ENCODE results near the gene KCTD16. TPM values are rescaled to one million over a fixed set of nuclear protein-coding genes. Genes with fewer than 3 reads are reported as not detected.

Gene KCTD16
- total and polyA plus RNA-seq, 2 donors (not counting 1 experiment from before 2014, with no cell fraction given): not detected

DNA sequence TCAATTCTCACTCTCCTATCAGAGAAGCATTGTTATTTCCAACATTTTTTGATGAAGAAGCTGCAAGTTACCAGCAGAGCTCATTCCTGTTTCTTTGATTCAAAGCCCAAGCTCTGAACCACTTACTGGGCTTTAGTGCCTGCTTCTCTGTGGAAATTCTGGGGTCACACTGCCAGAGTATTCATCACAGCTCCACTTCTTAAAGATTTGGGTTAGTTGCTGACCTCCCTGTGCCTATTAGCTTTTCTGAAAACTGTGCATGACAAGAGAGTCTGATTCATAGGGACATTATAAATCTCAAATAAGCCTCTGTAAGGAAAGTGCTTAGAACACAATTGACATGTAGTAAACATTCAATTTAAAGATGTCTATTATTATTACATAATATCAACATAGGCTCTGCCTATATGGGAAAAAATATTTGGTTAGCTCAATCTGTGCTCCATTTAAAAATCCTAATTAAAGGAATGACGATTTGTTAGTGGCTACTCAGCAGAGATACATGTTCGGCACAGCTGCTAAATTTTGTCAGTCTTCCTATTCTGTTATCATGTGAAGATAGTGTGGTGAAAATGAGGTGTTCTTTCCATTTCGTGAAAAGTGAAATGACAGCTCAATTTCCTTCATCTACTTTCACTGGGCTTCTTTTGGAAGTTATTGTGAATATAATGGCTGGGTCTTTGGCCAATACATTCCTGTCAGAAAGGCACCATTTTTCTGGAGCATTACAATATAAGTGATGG, 293.0 kb downstream of the KCTD16 start:
- Histone ChIP-seq H4K20me1 (ENCODE audit: control insufficient read depth, insufficient read depth, low read length, poor library complexity, severe bottlenecking) (no peaks in the 10 kb centered on the region), H3K9me3 (ENCODE audit: control extremely low read depth in 1 of 3, control insufficient read depth in 2 of 3, insufficient read depth in 1 of 3, low read length in 2 of 3) (no peaks in the 10 kb centered on the region), H3K79me2 (ENCODE audit: control insufficient read depth, insufficient read depth, low read length) (no peaks in the 10 kb centered on the region), H3K27me3 (replicated peaks in 1 of 4; ENCODE audit: control extremely low read depth in 1 of 4, control insufficient read depth in 3 of 4, insufficient read depth in 4 of 4, low read length in 3 of 4) (peaks cover 0 to 5% (median 0%) of the 10 kb centered on the region in 4 experiments), H3K4me1 (ENCODE audit: control insufficient read depth in 2 of 2, insufficient read depth in 2 of 2, low read length in 2 of 2) (no peaks in the 10 kb centered on the region), H2AFZ (ENCODE audit: insufficient read depth, low read depth, low read length, poor library complexity, severe bottlenecking) (no peak overlapping the region), H3K4me3 (ENCODE audit: control extremely low read depth in 1 of 5, extremely low read depth in 1 of 5, insufficient read depth in 1 of 5, low read depth in 2 of 5, low read length in 4 of 5) (no peak overlapping the region), H3K27ac (ENCODE audit: low read length in 2 of 2) (no peak overlapping the region), H3K9ac (ENCODE audit: low read length) (no peak overlapping the region), H3K36me3 (replicated peaks in 1 of 2; ENCODE audit: control extremely low read depth in 1 of 2, control insufficient read depth in 1 of 2, extremely low read depth in 1 of 2, insufficient read depth in 2 of 2, low read length in 1 of 2) (no peaks in the 10 kb centered on the region), H3K4me2 (replicated peaks; ENCODE audit: low read depth, low read length, poor library complexity, severe bottlenecking) (no peak overlapping the region)
- intact Hi-C loops (cut with micrococcal nuclease): no loop called here
- Mint-ChIP-seq H3K27me3 (no peaks in the 10 kb centered on the region), H3K4me1 (no peaks in the 10 kb centered on the region), H3K27ac (no peak overlapping the region), H3K4me3 (no peak overlapping the region), H3K9me3 (ENCODE audit: insufficient read depth) (no peaks in the 10 kb centered on the region)
- ChIA-PET CTCF (no interaction called here), POLR2A (no interaction called here)
- ATAC-seq (ENCODE audit: low read depth): no peak
- DNase-seq: no peak
- WGBS (ENCODE audit: insufficient coverage): no CpG with 5 or more reads among the region's 3 CpGs
- TF ChIP-seq, protein P1, sequence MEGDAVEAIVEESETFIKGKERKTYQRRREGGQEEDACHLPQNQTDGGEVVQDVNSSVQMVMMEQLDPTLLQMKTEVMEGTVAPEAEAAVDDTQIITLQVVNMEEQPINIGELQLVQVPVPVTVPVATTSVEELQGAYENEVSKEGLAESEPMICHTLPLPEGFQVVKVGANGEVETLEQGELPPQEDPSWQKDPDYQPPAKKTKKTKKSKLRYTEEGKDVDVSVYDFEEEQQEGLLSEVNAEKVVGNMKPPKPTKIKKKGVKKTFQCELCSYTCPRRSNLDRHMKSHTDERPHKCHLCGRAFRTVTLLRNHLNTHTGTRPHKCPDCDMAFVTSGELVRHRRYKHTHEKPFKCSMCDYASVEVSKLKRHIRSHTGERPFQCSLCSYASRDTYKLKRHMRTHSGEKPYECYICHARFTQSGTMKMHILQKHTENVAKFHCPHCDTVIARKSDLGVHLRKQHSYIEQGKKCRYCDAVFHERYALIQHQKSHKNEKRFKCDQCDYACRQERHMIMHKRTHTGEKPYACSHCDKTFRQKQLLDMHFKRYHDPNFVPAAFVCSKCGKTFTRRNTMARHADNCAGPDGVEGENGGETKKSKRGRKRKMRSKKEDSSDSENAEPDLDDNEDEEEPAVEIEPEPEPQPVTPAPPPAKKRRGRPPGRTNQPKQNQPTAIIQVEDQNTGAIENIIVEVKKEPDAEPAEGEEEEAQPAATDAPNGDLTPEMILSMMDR (IDR thresholded peaks at IDR 0.05): no peak
- no peak for TF ChIP-seq EZH2 (IDR thresholded peaks at IDR 0.05; ENCODE audit: borderline replicate concordance, insufficient read depth, low read depth, low read length, poor library complexity, severe bottlenecking)

DNA sequence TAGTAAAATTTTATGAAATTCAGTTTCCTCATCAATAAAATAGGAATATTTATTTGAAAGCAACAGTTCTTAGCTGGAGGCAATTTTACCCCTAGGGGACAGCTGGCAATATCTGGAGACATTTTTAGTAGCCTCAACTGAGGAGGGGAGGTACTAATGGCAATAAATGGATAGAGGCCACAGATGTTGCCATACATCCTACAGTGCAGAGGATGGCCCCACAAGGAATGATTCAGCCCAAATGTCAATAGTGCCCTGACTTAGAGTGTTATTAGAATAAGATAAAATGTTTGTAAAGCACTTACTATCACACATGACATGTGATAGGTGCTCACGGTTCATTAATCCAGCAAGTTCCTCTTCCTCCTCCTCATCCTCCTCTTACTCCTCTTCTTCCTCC, 293.6 kb downstream of the KCTD16 start:
- no peaks in the 10 kb centered on the region for H3K36me3 ChIP-seq (replicated peaks in 1 of 2; ENCODE audit: control extremely low read depth in 1 of 2, control insufficient read depth in 1 of 2, extremely low read depth in 1 of 2, insufficient read depth in 2 of 2, low read length in 1 of 2)
- H4K20me1 ChIP-seq (ENCODE audit: control insufficient read depth, insufficient read depth, low read length, poor library complexity, severe bottlenecking): no peaks in the 10 kb centered on the region
- intact Hi-C loops (cut with micrococcal nuclease): no loop called here
- H3K4me1 ChIP-seq (ENCODE audit: control insufficient read depth in 2 of 2, insufficient read depth in 2 of 2, low read length in 2 of 2): no peaks in the 10 kb centered on the region
- H3K27me3 ChIP-seq (replicated peaks in 1 of 4; ENCODE audit: control extremely low read depth in 1 of 4, control insufficient read depth in 3 of 4, insufficient read depth in 4 of 4, low read length in 3 of 4): peaks cover 0 to 5% (median 0%) of the 10 kb centered on the region in 4 experiments
- no peak overlapping the region for H3K27ac Mint-ChIP-seq
- WGBS (ENCODE audit: insufficient coverage): 67% methylated on average over 1 of the region's 1 CpG
- H3K4me3 Mint-ChIP-seq: no peak overlapping the region
- POLR2A ChIA-PET: no interaction called here
- H3K79me2 ChIP-seq (ENCODE audit: control insufficient read depth, insufficient read depth, low read length): no peaks in the 10 kb centered on the region
- no peaks in the 10 kb centered on the region for H3K9me3 Mint-ChIP-seq (ENCODE audit: insufficient read depth)
- no peaks in the 10 kb centered on the region for H3K4me1 Mint-ChIP-seq
- no peak overlapping the region for H3K4me3 ChIP-seq (ENCODE audit: control extremely low read depth in 1 of 5, extremely low read depth in 1 of 5, insufficient read depth in 1 of 5, low read depth in 2 of 5, low read length in 4 of 5)
- H3K9ac ChIP-seq (ENCODE audit: low read length): no peak overlapping the region
- no peak overlapping the region for H2AFZ ChIP-seq (ENCODE audit: insufficient read depth, low read depth, low read length, poor library complexity, severe bottlenecking)
- no peak for TF ChIP-seq EZH2 (IDR thresholded peaks at IDR 0.05; ENCODE audit: borderline replicate concordance, insufficient read depth, low read depth, low read length, poor library complexity, severe bottlenecking)
- TF ChIP-seq, protein P1 (IDR thresholded peaks at IDR 0.05): no peak
- H3K4me2 ChIP-seq (replicated peaks; ENCODE audit: low read depth, low read length, poor library complexity, severe bottlenecking): no peak overlapping the region
- no peaks in the 10 kb centered on the region for H3K27me3 Mint-ChIP-seq
- H3K9me3 ChIP-seq (ENCODE audit: control extremely low read depth in 1 of 3, control insufficient read depth in 2 of 3, insufficient read depth in 1 of 3, low read length in 2 of 3): no peaks in the 10 kb centered on the region
- no peak for DNase-seq
- no peak for ATAC-seq (ENCODE audit: low read depth)
- no peak overlapping the region for H3K27ac ChIP-seq (ENCODE audit: low read length in 2 of 2)
- CTCF ChIA-PET: no interaction called here
